Transverse colon (tissue), 4 donors: ENCODE results near the gene YWHAQ. TPM values are rescaled to one million over a fixed set of nuclear protein-coding genes. Genes with fewer than 3 reads are reported as not detected.

Experiments
- DNase-seq: peaks from one replicate; pipeline ENCODE4 v3.0.0-alpha.2; 2019
- H3K27ac ChIP-seq, 4 donors: fragments of 200-600 bp; sonication (generic); 2 replicates each; pipeline ENCODE4 v1.5.1; 2016 to 2018; ENCODE audit warnings: inconsistent platforms in 4 of 4
- H3K27me3 ChIP-seq: fragments of 200-600 bp; sonication (generic); 2 replicates; pipeline ENCODE4 v1.5.1; 2017; ENCODE audit warnings: inconsistent platforms
- H3K36me3 ChIP-seq, 4 donors: fragments of 200-600 bp; sonication (generic); 2 replicates each; pipeline ENCODE4 v1.5.1; 2017 to 2019; ENCODE audit warnings: inconsistent platforms in 4 of 4
- H3K4me1 ChIP-seq, 4 donors: fragments of 200-600 bp; sonication (generic); 2 replicates each; pipeline ENCODE4 v1.5.1; 2017 to 2020; ENCODE audit warnings: inconsistent platforms in 4 of 4
- H3K4me3 ChIP-seq, 4 donors: fragments of 200-600 bp; sonication (generic); 1 replicate in 1 of 4; 2 replicates in 3 of 4; pipeline versions ENCODE4 v1.5.1 to v1.6.1; 2017 to 2019; ENCODE audit warnings: inconsistent platforms in 4 of 4
- H3K9me3 ChIP-seq, 2 donors: fragments of 200-600 bp; sonication (generic); 2 replicates each; pipeline ENCODE4 v1.5.1; 2017 to 2019; ENCODE audit warnings: inconsistent platforms in 2 of 2
- EP300 ChIP-seq: sonication (generic); formaldehyde crosslinking; IDR thresholded peaks from one replicate; pipeline ENCODE4 v1.6.1; 2017; ENCODE audit warnings: antibody characterized with exemption, low read depth
- POLR2A ChIP-seq: fragments of 450-650 bp; IDR thresholded peaks from one replicate; pipeline ENCODE4 v1.6.1; 2016; ENCODE audit warnings: antibody characterized with exemption, mild to moderate bottlenecking, moderate library complexity
- POLR2AphosphoS5 ChIP-seq, 3 donors: sonication (generic); formaldehyde crosslinking; IDR thresholded peaks; one replicate each; pipeline ENCODE4 v1.6.1; 2016; ENCODE audit warnings: antibody characterized with exemption in 3 of 3
- WGBS, 2 donors: methylation state at CpG; one replicate each; pipeline ENCODE4 v1.1.5; 2018; ENCODE audit warnings: low coverage in 1 of 2; 5-methylcytosine and 5-hydroxymethylcytosine counted together
- in situ Hi-C, 4 donors: fragments of 200-750 bp; cut with MboI; loops; one replicate each; pipeline versions ENCODE4 v1.15.0 to v1.15.1; 2017; ENCODE audit warnings: low sequenced_read_pairs in 3 of 4, low pct_ligation_motif_present in 1 of 4, low pct_unique_long_range_greater_than_20kb in 1 of 4
- intact Hi-C: fragments of 100-400 bp; cut with DNase I; formaldehyde crosslinking; loops from one replicate; pipeline ENCODE4 v1.15.1; 2023; ENCODE audit warnings: low total_unique reads
- total RNA-seq, 4 donors: library from RNA; depleted of rRNA; stranded (reverse); fragments of >200 nt; gene quantifications; one replicate each; pipeline ENCODE4 v1.1.0, GENCODE V29; 2016
- TF ChIP-seq, protein P1 (sequence below), 5 experiments: fragments of 200-600 bp in 3 of 5; fragments of 450-650 bp in 2 of 5; sonication (generic) in 3 of 5; IDR thresholded peaks; 1 replicate in 2 of 5; 2 replicates in 3 of 5; pipeline ENCODE4 v1.5.1; 2016 to 2017; ENCODE audit warnings: antibody characterized with exemption in 5 of 5, inconsistent platforms in 3 of 5, mild to moderate bottlenecking in 2 of 5, moderate library complexity in 1 of 5

YWHAQ gene
- total RNA-seq, 4 donors from 2014 or later, result 84.0 to 189 (median 145) TPM

- TF ChIP-seq POLR2A (no peak), EP300 (no peak), POLR2AphosphoS5 (IDR thresholded peaks at IDR 0.05) (no peak)
- TF ChIP-seq, protein P1, sequence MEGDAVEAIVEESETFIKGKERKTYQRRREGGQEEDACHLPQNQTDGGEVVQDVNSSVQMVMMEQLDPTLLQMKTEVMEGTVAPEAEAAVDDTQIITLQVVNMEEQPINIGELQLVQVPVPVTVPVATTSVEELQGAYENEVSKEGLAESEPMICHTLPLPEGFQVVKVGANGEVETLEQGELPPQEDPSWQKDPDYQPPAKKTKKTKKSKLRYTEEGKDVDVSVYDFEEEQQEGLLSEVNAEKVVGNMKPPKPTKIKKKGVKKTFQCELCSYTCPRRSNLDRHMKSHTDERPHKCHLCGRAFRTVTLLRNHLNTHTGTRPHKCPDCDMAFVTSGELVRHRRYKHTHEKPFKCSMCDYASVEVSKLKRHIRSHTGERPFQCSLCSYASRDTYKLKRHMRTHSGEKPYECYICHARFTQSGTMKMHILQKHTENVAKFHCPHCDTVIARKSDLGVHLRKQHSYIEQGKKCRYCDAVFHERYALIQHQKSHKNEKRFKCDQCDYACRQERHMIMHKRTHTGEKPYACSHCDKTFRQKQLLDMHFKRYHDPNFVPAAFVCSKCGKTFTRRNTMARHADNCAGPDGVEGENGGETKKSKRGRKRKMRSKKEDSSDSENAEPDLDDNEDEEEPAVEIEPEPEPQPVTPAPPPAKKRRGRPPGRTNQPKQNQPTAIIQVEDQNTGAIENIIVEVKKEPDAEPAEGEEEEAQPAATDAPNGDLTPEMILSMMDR (IDR thresholded peaks at IDR 0.05), result no peak
- Histone ChIP-seq H3K4me3 (no peak overlapping the region), H3K9me3 (no peaks in the 10 kb centered on the region), H3K27ac (no peak overlapping the region), H3K4me1 (no peaks in the 10 kb centered on the region), H3K27me3 (no peaks in the 10 kb centered on the region), H3K36me3 (no peaks in the 10 kb centered on the region)
- WGBS, 2 donors, result 76 to 79% methylated on average over 6 of the region's 6 CpGs
- in situ Hi-C loops (no loop called here), intact Hi-C loops (no loop called here)
- DNase-seq, result no peak
Measured at GRCh38 chr2:9654452-9655100, 23.8 kb upstream of the YWHAQ start.

GRCh38 chr2:9653485-9654271 lies 22.9 kb upstream of the YWHAQ start:
- TF ChIP-seq, protein P1 (IDR thresholded peaks at IDR 0.05), result no peak
- TF ChIP-seq EP300 (no peak), POLR2A (no peak), POLR2AphosphoS5 (IDR thresholded peaks at IDR 0.05) (no peak)
- intact Hi-C loops, result no loop called here
- Histone ChIP-seq H3K9me3 (no peaks in the 10 kb centered on the region), H3K4me1 (no peaks in the 10 kb centered on the region), H3K27ac (no peak overlapping the region), H3K36me3 (no peaks in the 10 kb centered on the region), H3K27me3 (no peaks in the 10 kb centered on the region), H3K4me3 (no peak overlapping the region)
- DNase-seq, result no peak
- in situ Hi-C loops, result no loop called here
- WGBS, 2 donors, result 82 to 88% methylated on average over 9 to 10 of the region's 10 CpGs

DNA sequence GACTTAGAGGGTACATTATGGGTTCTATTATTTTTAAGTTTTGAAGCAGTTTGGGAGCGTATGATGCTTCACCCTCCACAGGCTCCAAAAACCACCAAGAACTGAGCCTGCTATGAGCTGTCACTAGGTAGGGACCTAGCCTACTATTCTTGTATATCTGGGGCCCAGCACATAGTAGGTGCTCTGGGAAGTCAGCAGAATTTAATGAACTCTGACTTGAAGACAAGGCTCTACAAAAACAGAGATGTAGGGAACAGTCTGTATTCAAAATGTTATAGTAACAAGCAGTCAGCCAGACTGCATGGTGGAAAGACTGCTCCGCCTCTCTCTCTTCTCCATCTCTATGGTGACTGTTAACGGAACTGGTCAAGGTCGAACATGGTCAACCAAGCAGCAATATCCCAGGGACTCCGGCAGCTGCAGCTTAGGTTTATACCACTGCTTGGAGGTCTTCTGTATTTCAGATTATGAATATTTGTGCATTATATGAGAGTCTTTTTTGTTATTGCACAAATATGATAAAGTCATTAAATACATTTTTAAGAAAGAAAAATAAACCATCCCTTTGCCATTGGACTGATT lies 22.2 kb upstream of the YWHAQ start:
- Histone ChIP-seq H3K27me3 (no peaks in the 10 kb centered on the region), H3K36me3 (no peaks in the 10 kb centered on the region), H3K4me1 (no peaks in the 10 kb centered on the region), H3K27ac (no peak overlapping the region), H3K4me3 (no peak overlapping the region), H3K9me3 (no peaks in the 10 kb centered on the region)
- TF ChIP-seq POLR2A (no peak), EP300 (no peak), POLR2AphosphoS5 (IDR thresholded peaks at IDR 0.05) (no peak)
- TF ChIP-seq, protein P1 (IDR thresholded peaks at IDR 0.05), result no peak
- WGBS, 2 donors, result 60 to 71% methylated on average over 4 to 5 of the region's 5 CpGs
- in situ Hi-C loops, result no loop called here
- DNase-seq, result no peak
- intact Hi-C loops, result no loop called here

DNA sequence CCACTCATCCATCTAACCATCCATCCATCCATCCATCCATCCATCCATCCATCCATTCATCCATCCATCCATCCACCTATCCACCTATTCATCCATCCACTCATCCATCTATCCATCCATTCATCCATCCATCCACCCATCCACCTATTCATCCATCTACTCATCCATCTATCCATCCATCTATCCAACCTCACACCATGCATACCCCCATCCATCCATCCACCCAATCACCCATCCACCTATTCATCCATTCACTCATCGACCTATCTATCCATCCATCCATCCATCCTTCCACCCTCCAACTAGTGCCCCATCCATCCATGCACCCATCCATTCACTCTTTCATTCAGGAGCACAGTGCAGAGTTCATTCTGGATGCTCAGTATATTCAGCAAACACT lies 21.5 kb upstream of the YWHAQ start:
- WGBS, 2 donors, result 50 to 78% methylated on average over 1 of the region's 1 CpG
- in situ Hi-C loops (no loop called here), intact Hi-C loops (no loop called here)
- no peak for DNase-seq
- Histone ChIP-seq H3K36me3 (no peaks in the 10 kb centered on the region), H3K27ac (no peak overlapping the region), H3K4me1 (no peaks in the 10 kb centered on the region), H3K9me3 (no peaks in the 10 kb centered on the region), H3K4me3 (no peak overlapping the region), H3K27me3 (no peaks in the 10 kb centered on the region)
- TF ChIP-seq POLR2A (no peak), EP300 (no peak), POLR2AphosphoS5 (IDR thresholded peaks at IDR 0.05) (no peak)
- TF ChIP-seq, protein P1 (IDR thresholded peaks at IDR 0.05), result no peak
